A549 treated with AZD9567 at 1 μM for 4 hours (cell line): ENCODE results near the gene SFXN2. TPM values are rescaled to one million over a fixed set of nuclear protein-coding genes. Genes with fewer than 3 reads are reported as not detected.

Experiments
- total RNA-seq: library from RNA; stranded (reverse); fragments of 200-300 nt; extraction: Qiagen RNA extraction; gene quantifications from 5 replicates; pipeline ENCODE4 v1.2.3, GENCODE V29; 2022; ENCODE audit not compliant: insufficient read depth

The SFXN2 gene
- total RNA-seq, result 1.9 to 4.2 TPM (median 3.6 TPM) in 5 replicates

GRCh38 chr10:102714621-102715455 lies at the start of gene SFXN2:
SFXN2 (plus strand) TSS chr10:102714636; CDS start chr10:102726637, 12,001 bp downstream.

GRCh38 chr10:102713814-102714620 lies 419 bp upstream of the SFXN2 start, which contains the start of gene ARL3:
ARL3 (minus strand) TSS chr10:102714397; CDS start chr10:102714275, 122 bp downstream.

GRCh38 chr10:102743588-102744373 lies 29.3 kb downstream of the SFXN2 start, which contains the start of gene WBP1L:
WBP1L (plus strand) TSS chr10:102743948; CDS start chr10:102744054, 106 bp downstream.

Other genes starting within 250 kb of the SFXN2 start
- 85.2 to 107 TPM (median 93.5 TPM) in 5 replicates for gene ACTR1A, start 211.9 kb upstream of the SFXN2 start, total RNA-seq
- 5.0 to 8.4 TPM (median 7.5 TPM) in 5 replicates for gene SUFU, start 210.7 kb upstream of the SFXN2 start, total RNA-seq
- 36.2 to 41.8 TPM (median 38.8 TPM) in 5 replicates for gene TRIM8, start 70.2 kb upstream of the SFXN2 start, total RNA-seq
- 14.0 to 14.8 TPM (median 14.5 TPM) in 5 replicates for gene ARL3, start 239 bp upstream of the SFXN2 start, total RNA-seq
- gene WBP1L, start 29.3 kb downstream of the SFXN2 start, total RNA-seq, result 22.8 to 26.5 TPM (median 25.6 TPM) in 5 replicates
- not detected in 5 replicates for gene CYP17A1, start 122.8 kb downstream of the SFXN2 start, total RNA-seq
- 17.4 to 26.4 TPM (median 25.4 TPM) in 5 replicates for gene BORCS7, start 139.6 kb downstream of the SFXN2 start, total RNA-seq
- 2.4 to 3.6 TPM (median 3.4 TPM) in 5 replicates for gene AS3MT, start 154.8 kb downstream of the SFXN2 start, total RNA-seq
- gene CNNM2, start 203.7 kb downstream of the SFXN2 start, total RNA-seq, result 2.4 to 4.9 TPM (median 4.6 TPM) in 5 replicates